HS-27A (cell line): ENCODE results near the gene GRP.

Experiments used
- DNase-seq: peaks from one replicate; pipeline ENCODE4 v3.0.0-alpha.2; 2012; ENCODE audit warnings: low read depth, missing footprints

The GRP gene

GRCh38 chr18:59268127-59268720 is 48.3 kb downstream of the GRP start:
- DNase-seq = no peak

DNA sequence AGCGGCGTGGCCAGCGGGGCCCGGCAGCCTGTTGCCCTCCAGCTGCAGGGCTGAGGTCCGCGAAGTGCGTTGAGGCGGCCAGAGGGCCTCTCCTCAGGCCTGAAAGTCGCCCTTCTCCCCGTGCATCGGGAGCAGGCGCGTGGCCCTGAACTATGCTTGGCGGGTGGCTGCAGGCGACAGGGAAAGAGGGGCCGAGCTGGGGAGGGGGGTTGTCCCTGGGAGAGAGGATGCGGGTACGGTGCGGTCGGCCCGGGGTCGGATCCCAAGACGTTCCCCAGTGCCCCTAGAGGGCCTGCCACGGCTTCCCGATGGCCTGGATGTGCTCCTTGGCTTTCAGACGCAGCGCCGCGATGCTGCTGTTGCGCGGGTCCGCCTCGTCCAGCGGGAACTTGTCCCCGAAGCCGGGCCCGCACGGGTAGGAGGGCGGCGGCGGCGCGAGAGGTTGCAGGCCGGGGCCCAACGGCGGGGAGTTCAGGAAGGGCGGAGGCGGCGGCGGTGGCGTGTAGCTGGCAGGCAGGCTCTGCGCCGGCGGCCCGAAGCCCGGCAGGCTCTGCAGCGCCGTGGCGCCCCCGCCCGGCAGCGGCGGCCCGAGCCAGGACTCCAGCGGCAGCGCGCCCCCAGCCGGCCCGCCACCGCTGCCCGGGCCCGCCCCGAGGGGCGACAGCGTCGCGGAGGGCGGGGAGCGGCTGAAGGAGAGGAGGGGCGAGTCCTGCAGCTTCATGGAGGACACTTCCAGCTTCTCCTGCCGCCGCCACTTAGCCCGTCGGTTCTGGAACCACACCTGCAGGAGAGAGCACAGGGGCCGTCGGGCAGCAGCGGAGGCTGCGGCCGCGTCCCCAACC is 49.0 kb downstream of the GRP start:
- no peak for DNase-seq

- DNase-seq = no peak
Measured at GRCh38 chr18:59269563-59270119, 49.7 kb downstream of the GRP start.

- DNase-seq = no peak
Measured at GRCh38 chr18:59270689-59271257, 50.8 kb downstream of the GRP start.

GRCh38 chr18:59271606-59272220 is 51.8 kb downstream of the GRP start:
- no peak for DNase-seq

GRCh38 chr18:59272221-59272888 is 52.4 kb downstream of the GRP start:
- DNase-seq = no peak

- no peak for DNase-seq
Measured at GRCh38 chr18:59272891-59273758, 53.2 kb downstream of the GRP start, which contains the start of gene RAX. RAX (minus strand) TSS chr18:59273454; CDS start chr18:59273206, 248 bp downstream.

- no peak for DNase-seq
Measured at GRCh38 chr18:59273759-59274532, 54.0 kb downstream of the GRP start.

DNA sequence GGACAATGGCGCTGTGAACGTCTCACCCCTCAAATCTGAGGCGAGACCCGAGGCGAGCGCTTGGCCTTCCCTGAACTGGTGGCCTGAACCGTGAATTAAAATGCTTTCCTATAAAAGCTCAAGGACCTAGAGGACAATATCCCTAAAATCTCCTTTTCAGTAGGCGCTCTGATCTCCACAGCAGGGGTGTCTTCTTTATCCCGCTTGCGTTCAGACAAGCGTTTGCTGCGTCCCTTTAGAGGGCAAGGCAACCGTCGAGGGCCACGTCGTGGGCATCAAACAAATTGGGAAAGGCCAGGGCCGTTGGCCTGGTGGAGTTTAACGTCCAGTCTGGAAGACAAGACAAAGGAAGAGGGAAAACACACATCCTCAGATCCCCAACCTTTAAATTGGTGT is 54.6 kb downstream of the GRP start:
- DNase-seq = no peak

GRCh38 chr18:59275406-59275949 is 55.5 kb downstream of the GRP start:
- no peak for DNase-seq

DNA sequence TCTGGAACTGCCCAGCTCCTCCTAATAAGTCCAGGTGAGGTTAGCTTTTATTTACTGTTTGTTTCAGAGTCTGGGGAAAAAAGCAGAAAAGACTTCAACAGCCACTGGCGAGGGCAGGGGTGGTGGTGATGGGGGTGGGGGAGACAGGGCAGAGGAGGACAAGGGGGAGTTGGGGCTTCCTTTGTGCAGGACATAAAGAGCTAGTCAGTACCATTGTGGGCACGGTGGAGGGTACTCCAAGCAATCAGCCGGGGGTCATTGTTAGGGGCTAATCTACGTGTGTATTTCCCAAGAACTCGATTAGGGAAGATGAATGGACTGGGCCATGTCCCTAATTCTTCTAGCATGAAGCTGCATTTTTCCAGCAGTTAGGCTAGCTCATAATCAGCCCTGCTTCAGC is 56.1 kb downstream of the GRP start:
- no peak for DNase-seq

- DNase-seq = no peak
Measured at GRCh38 chr18:59278793-59279192, 58.8 kb downstream of the GRP start.

- DNase-seq = no peak
Measured at GRCh38 chr18:59279193-59279592, 59.2 kb downstream of the GRP start.

DNA sequence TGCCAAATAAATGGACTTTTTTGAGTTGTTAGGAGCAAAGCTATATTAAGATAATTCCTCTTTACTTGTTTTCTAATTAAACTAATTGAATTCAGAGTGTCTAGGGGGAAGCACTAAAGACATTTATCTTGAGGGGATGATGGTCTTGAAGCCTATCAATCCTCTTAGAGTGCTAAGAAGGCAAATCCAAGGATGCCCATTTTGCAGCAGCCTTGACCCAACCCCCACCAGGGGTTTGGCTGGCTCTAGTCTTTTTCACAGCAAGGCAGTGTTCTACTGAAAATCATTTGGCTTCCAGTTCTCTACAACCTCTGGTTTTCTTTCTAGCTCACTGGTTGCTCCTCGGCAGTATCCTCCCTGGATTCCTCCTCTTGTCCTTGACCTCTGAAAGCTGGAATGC is 59.8 kb downstream of the GRP start:
- no peak for DNase-seq
